ENCODE data around the gene ALPI. TPM values are rescaled to one million over a fixed set of nuclear protein-coding genes. Genes with fewer than 3 reads are reported as not detected.

ALPI gene
- total RNA-seq, 1 experiment from 2014 or later, result not detected

DNA sequence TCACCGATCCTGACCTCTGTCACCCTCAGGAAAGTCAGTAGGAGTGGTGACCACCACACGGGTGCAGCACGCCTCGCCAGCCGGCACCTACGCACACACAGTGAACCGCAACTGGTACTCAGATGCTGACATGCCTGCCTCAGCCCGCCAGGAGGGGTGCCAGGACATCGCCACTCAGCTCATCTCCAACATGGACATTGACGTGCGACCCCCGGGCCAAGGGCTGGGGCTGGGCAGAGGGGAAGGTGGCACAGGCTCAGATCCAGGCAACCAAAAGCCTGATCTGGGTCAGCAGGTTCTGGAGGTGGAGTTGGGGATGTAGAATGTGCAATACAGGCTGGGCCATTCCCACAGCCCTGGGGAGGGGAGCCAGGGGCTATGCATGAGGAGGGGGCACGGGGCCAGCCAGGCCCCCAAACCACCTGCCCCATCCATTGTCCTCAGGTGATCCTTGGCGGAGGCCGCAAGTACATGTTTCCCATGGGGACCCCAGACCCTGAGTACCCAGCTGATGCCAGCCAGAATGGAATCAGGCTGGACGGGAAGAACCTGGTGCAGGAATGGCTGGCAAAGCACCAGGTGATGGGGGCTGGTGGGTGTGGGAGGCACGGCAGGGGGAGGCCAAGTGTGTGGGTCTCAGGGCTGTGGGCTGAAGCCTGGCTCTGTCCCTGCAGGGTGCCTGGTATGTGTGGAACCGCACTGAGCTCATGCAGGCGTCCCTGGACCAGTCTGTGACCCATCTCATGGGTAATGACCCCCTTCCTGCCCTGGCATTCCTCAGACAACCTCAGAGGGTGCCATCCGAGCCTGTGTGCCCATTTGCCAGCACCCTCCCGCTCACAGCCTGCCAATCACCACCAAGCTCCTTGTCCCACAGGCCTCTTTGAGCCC lies 1.4 kb downstream of the ALPI start:
- in situ Hi-C loops (cut with HindIII; ENCODE audit: low sequenced_read_pairs), result no loop called here
- DNase-seq (ENCODE audit: low spot score), result no peak

DNA sequence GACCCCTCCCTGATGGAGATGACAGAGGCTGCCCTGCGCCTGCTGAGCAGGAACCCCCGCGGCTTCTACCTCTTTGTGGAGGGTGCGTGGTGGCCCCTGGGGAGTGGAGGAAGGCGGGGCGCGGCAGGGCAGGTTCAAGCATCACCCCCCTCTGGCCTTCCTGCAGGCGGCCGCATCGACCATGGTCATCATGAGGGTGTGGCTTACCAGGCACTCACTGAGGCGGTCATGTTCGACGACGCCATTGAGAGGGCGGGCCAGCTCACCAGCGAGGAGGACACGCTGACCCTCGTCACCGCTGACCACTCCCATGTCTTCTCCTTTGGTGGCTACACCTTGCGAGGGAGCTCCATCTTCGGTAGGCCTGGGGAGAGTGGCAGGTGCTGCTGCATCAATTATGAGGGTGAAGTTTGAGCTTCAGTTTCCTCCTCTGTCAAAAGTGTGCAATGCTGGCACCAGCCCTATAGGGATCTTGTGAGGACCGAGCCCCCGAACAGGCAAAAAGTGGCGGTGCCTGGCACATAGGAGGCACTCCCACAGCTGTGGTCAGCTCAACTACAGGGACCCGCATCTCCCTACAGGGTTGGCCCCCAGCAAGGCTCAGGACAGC lies 2.2 kb downstream of the ALPI start:
- no peak for DNase-seq (ENCODE audit: low spot score)
- in situ Hi-C loops (cut with HindIII; ENCODE audit: low sequenced_read_pairs), result no loop called here

DNA sequence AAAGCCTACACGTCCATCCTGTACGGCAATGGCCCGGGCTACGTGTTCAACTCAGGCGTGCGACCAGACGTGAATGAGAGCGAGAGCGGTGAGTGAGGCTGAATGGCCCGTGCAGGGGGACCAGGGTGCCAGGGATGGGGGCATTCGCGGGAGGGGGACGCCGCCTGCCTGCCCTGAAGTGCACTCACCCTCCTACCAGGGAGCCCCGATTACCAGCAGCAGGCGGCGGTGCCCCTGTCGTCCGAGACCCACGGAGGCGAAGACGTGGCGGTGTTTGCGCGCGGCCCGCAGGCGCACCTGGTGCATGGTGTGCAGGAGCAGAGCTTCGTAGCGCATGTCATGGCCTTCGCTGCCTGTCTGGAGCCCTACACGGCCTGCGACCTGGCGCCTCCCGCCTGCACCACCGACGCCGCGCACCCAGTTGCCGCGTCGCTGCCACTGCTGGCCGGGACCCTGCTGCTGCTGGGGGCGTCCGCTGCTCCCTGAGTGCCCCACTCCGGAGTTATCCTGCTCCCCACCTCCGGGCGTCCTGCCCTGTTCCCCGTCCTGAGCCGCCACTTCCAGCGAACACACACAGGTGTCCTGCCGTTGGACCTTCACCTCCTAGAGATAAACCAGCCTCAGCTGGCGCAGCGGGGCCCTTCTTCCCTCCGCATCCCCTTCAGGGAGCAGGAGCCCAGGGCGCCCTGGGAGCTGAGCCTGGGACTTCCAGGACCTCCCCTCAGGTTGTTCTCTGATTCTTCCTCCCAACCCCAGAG lies 2.9 kb downstream of the ALPI start:
- in situ Hi-C loops (cut with HindIII; ENCODE audit: low sequenced_read_pairs), result no loop called here
- no peak for DNase-seq (ENCODE audit: low spot score)

DNA sequence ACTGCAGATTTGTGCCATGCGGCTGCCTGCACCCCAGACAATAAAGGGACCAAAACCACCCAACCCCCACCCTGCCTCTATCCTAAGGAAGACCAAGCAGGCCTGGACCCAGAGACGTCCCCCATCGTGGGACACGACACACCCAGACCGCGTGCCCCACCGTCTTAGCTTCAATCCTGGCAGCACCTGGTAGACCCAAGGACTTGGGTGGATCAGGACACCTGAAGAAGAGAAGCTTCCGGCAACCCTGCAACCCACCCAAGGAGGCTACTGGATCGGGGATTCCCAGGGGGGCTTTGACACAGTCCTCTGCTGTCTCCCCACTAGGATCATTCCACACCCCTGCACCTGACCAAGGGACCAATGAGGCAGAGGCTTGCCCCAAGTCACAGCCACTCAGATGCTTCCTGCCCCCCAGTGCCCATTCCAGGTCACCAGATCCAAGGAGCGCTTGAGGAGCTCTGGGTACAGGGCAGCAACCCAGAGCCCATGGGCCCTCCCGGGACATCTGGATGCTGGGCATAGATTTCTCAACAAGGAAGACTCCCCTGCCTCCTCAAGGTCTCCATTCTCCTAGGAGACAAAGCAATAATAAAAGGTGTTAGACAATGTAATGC lies 3.6 kb downstream of the ALPI start:
- in situ Hi-C loops (cut with HindIII; ENCODE audit: low sequenced_read_pairs), result no loop called here
- no peak for DNase-seq (ENCODE audit: low spot score)

DNA sequence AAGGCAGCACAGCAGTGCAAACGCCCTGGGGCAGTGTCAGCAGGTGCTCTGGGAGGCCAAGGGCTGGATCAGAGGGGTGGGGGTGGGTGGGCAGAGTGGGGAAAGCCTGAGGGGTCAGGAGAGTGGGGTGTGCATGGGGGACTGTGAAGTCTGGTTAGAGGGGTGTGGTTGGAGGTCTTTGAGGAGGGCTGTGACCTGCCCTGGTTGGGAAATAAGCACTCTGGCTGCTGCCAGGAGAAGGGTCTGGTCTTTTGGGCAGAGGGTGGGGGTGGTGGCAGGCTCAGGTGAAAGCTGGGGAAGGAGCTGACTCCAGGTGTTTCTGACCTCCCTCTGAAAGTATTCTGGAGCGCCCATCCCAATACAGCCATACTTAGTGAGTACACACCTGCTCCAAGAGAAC lies 4.2 kb downstream of the ALPI start:
- in situ Hi-C loops (cut with HindIII; ENCODE audit: low sequenced_read_pairs), result no loop called here
- DNase-seq (ENCODE audit: low spot score), result no peak

DNA sequence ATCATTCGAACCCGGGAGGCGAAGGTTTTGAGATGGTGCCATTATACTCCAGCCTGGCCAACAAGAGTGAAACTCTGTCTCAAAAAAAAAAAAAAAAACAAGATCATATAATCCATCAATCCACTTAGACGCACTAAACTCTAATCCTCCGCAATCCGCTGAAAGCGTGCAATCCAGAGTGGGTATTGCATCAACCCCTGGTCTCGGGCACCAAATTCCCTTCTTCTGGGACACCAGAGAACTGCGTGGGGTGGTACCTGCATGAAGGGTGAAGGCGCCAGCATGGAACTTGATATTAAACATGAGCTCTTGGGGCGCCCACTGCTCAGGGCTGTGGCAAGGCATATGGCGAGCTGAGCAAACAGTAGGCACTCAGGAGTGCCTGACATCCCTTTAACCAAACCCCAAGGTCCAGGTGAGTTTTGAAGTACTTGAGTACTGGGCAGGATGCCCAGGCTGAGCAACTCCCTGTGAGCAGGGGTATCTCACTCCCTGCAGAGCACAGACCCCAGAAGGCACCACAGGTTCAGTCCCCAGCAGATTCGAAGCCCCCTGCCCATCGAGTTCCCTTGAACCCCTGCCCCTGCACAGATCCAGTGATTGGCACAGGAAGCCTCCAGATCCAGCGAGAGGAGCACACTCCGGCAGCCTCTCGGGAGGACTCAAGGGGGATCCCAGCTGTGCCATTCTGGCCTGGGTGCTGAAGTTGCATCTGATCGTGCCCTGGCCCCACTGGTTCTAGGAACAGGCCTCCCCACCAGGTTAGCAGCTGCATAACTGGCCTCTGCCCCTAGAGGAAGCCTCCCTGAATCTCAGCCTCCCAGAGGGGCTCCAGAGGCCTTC lies 8.0 kb downstream of the ALPI start:
- no peak for DNase-seq (ENCODE audit: low spot score)
- in situ Hi-C loops (cut with HindIII; ENCODE audit: low sequenced_read_pairs), result no loop called here

DNA sequence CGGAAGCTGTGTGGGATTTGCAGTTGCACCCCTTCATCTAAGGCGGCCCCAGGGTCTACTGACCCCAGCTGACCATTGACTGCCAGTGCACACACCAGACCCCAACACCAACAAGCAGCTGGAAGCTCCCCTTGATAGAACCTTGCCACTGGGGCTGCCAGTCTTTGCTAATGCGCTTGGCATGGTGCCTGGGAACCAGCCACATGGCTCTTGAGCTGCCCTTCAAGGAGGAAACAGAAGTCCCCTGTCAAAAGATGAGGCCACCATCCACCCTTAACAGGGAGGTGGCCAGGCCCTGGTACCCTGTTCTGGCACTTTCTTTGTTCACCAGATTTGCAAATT lies 8.6 kb downstream of the ALPI start:
- in situ Hi-C loops (cut with HindIII; ENCODE audit: low sequenced_read_pairs), result no loop called here
- no peak for DNase-seq (ENCODE audit: low spot score)

DNA sequence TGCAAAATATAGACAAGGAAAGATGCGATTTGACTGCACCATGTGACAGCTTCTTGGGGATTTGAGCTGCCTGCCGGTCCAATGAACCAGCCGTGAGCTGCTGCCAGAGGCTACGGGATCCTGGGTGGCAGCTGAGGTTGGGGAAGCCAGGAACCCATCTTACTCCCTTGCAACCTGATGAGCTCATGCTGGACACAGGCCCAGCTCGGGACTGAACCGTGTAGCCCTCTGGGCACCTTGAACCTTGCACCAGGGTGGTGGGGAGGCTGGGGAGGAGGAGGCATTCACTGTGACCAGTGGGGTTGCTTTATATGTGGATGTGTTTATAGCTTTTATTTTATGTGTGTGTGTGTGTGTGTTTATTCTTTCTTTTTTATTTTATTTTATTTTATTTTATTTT lies 9.1 kb downstream of the ALPI start:
- DNase-seq (ENCODE audit: low spot score), result no peak
- in situ Hi-C loops (cut with HindIII; ENCODE audit: low sequenced_read_pairs), result no loop called here

DNA sequence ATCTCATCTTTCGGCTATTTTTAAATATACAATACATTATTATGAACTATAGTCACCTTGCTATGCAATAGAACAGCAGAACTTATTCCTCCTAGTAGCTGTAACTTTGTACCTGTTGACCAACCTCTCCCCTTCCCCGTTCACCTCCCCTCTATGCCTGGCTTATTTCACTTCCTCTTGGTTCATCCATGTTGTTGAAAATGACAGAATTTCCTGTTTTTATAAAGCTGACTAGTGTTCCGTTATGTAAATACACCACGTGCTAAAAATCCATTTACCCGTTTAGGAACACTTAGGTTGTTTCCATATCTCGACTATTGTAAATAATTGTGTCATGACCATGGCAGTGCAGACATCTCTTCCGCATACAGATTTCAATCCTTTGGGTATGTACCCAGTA lies 10.3 kb downstream of the ALPI start:
- DNase-seq (ENCODE audit: low spot score), result no peak
- in situ Hi-C loops (cut with HindIII; ENCODE audit: low sequenced_read_pairs), result no loop called here

DNA sequence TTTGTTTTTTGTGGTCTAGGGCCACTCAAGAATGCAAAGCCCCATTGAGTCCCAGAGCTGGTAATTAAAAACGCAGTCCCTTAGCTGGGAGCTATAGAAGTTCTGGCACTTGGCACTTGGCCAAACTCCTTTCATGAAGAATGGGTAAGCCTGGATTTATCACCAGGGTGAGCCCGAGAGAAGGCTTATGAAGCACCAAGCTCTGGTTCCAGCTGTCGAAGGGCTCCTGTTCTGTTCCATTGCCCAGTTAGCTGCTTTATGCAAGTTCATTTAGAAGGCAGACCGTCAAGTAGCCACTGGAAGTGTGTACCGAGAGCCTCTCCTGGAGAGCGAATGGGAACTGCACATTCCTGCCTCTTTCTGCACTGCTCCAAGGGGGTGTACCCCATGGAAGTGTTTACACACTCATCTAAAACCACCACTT lies 17.5 kb downstream of the ALPI start:
- in situ Hi-C loops (cut with HindIII; ENCODE audit: low sequenced_read_pairs), result no loop called here
- DNase-seq (ENCODE audit: low spot score), result no peak

DNA sequence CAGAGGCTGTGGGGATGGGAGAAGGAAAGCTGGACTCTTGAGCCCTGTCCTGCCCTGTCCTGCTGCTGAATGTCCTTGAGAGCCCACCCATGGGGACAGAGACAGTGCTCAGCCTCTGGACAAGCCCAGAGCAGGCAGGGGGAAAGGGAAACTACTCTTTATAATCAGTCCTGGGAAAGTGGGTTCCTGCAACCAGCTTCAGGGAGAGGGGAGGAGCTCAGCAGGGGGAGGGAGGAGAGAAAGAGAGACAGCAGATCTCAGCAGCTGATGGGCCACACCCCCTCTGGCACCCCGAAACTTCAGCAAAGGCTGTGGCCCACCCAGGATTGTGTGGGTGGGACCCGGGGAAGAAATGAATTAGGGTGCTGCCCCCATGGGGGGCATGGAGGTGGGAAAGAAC lies 20.1 kb downstream of the ALPI start:
- in situ Hi-C loops (cut with HindIII; ENCODE audit: low sequenced_read_pairs), result no loop called here
- DNase-seq (ENCODE audit: low spot score), result no peak

DNA sequence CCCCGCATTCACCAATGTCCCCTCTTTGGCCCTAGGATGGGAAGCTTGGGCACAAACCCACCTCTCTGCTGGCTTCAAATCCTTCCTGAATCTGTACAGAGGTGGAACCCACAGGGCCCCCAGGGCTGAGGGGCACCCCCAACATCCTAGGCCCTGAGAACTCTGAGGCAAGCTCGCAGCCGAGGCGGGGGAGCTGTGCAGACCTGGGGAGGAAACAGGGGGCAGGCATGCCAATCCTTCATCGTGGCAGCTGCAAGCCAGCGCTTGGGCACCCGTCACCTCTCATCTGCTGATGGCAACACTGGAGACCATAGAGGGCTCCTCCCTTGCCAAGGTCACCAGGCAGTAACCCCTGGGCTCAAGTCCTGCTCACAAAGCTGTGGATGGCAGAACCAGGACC lies 20.8 kb downstream of the ALPI start:
- in situ Hi-C loops (cut with HindIII; ENCODE audit: low sequenced_read_pairs), result no loop called here
- DNase-seq (ENCODE audit: low spot score), result no peak

DNA sequence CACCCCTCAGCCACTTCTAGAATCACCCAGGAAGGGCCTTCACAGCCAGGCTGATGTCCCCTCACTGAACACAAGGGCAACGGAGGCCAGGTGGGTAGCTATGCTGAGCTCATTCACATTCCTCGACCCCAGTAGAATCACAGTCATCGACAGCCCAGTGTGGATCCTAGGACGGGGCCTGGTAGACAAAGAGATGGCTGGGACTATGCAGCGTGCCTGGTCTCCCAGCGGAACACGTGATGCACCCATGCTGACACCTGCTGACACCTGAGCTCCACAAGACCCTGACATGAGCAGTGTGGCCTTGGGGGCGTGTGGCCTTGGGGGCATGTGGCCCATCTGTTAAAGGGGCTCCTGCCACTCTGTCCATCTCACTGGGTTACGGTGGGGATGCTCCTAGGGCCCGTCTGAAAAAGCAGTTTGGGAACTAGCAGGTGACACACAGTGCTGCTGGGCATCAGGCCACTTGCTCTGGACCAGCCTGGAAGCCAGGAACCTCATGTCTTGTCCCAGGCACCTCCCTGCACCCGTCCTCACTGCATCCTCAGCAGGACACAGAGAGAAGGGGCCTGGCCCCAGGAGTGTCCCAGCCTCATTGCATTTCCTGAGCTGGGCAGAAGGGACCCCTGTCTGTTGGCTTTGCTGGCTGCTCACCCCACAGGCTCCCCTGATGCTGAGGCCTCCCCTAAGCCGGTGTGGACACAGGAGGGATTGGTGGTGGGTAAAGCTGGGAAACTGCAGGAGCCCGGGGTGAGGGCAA lies 22.0 kb downstream of the ALPI start:
- in situ Hi-C loops (cut with HindIII; ENCODE audit: low sequenced_read_pairs), result no loop called here
- no peak for DNase-seq (ENCODE audit: low spot score)

DNA sequence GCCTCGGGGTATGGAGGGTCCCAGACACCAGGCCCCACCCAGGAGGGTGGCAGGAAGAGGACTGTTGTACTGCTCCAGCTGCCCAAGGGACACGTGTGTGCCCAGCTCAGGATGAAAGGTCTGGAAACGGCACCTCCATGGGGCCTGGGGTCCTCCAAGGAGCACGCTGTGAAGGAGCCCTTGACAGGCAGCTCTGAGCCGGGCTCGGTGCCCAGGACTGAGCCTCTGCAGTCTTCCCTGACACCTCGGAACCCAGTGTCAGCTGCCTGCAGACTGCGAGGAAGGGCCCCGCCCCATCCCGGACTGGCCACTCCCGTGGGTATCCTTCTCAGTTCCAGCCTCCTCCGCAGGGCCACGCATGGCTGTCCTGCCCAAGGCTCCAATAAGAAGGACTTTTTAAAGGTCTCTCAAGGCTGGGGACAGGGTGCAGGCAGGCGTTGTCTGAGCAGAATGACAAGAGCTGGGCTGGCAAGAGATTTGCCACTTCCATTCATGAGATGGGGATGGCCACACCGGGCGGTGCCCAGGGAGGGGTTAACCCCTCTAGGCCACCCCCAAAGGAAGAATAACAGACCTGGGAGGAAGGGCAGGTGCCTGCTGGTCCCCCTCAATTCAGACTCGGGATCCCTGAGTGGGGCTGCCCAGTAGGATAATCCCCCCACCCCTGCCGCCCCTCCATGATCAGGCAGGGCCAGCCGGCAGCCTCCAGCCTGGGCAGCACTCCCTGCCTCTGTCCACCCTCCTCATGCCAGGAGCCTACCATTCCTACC lies 22.8 kb downstream of the ALPI start:
- in situ Hi-C loops (cut with HindIII; ENCODE audit: low sequenced_read_pairs), result no loop called here
- DNase-seq (ENCODE audit: low spot score), result no peak

DNA sequence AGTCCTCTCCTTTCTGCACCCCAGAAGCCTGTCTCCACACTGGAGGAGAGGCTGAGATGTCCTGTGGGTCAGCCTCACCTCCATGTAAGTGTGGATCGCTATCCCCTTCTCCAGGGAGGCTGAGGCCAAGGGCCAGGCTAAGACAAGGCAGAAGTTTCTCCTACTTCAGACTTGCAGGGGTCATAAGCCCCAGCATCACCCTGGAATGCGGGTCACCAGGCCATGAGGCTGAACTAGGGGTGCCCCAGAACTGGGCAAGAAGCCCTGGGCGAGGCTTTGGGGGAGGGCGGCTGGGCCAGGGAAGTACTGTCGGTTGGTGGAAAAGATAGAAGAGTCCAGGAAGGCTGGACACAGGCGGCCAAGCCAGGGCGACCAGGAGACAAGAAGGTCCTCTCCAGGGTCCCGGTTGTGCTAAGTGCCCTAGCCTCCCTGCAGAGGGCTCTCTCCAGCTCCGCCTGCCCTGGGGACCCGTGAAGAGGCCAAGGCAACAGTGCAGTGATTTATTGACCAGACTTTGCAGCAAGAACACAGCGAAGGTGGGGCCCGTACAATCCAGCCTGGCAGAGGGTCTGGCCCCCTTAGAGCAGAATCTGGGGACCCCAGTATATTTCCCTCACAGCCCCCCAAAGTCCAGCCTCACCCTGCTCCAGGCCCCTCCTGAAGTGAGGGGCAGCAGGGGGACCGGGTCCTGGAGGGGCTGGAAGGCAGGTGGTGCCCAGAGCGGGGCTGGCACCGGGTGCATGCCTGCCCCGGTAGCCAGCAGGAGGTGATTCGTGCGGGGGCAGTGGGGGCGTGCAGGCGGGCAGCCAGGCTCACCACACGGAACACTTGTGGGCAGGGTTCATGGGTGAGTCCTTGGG lies 23.6 kb downstream of the ALPI start:
- in situ Hi-C loops (cut with HindIII; ENCODE audit: low sequenced_read_pairs), result no loop called here
- no peak for DNase-seq (ENCODE audit: low spot score)

DNA sequence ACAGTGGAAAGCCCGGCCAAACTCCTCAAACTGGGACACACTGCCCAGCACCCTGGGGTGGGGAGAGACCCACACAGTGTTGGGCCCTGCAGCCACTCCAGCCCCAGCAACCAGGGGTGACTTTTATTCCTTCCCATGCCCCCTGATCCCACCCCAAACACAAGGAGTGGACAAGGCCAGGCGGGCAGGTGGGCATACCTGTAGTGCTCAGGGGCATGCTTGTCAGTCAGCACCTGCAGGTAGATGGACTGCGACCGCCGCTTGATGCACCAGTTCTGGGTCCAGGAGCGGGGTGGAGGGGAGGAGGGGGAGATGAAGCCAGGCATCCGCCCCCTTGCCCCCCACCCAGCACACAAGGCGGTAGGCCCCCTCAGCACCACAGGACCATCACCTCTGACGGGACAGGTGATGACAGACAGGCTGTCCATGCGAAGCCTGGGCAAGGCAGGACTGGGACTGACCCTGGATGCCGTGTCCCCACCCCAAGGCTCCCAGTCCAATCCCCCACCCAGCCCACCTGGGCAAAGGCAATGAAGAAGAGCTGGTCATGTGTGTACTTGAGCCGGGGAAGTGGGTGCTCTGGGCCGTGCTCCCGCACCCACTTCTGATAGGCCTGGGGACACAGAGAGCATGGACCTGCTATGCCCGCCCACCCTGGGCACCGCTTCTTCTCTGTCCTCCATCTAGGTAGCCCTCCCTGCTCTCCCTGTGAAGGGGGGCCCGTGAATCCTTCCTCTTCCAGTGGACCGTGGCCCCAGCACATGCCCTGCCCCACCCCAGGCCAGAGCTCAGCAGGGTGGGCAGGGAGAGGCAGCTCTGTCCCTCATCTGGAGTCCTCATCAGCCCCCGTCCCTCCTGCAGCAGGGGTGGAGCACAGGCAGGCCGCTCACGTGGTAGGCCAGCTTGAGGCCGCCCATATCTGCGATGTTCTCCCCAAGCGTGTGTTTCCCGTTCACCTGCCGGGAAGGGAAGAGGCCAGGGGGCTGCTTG lies 24.5 kb downstream of the ALPI start:
- DNase-seq (ENCODE audit: low spot score), result no peak
- in situ Hi-C loops (cut with HindIII; ENCODE audit: low sequenced_read_pairs), result no loop called here

Measured in G401 (cell line).